GM19455 (cell line): ENCODE results near the gene KEAP1.
A peak's percentile ranks its signal among the peaks of the same experiment; 100 is the strongest.
"Not testable (repeated sequence)": the region's sequence is repeated elsewhere in the genome, so short reads cannot be mapped to it uniquely, and the experiment has no call there.

Source experiments
- ATAC-seq: cut with Tn5 transposase; IDR thresholded peaks from one replicate; pipeline ENCODE4 v1.9.1; 2021; ENCODE audit not compliant: unreplicated experiment

Gene KEAP1

GRCh38 chr19:10503002-10503789 is at the start of gene KEAP1:
Gene KEAP1 (minus strand): TSS chr19:10503356. CDS start chr19:10500033, 3,323 bp downstream.
- ATAC-seq, result peak; percentile 25

GRCh38 chr19:10552510-10553053 is 49.4 kb upstream of the KEAP1 start:
- ATAC-seq, result no peak

- ATAC-seq, result no peak
Observed at GRCh38 chr19:10551698-10552301, 48.6 kb upstream of the KEAP1 start.

- not testable (repeated sequence) for ATAC-seq
Observed at GRCh38 chr19:10551006-10551405, 47.9 kb upstream of the KEAP1 start.

- ATAC-seq, result no peak
Observed at GRCh38 chr19:10550336-10550735, 47.2 kb upstream of the KEAP1 start.

- ATAC-seq, result no peak
Observed at GRCh38 chr19:10549733-10550132, 46.6 kb upstream of the KEAP1 start.

GRCh38 chr19:10548746-10549276 is 45.7 kb upstream of the KEAP1 start:
- ATAC-seq, result no peak

GRCh38 chr19:10546817-10547216 is 43.7 kb upstream of the KEAP1 start:
- no peak for ATAC-seq

GRCh38 chr19:10544753-10545251 is 41.6 kb upstream of the KEAP1 start:
- no peak for ATAC-seq

- no peak for ATAC-seq
Observed at GRCh38 chr19:10544242-10544752, 41.1 kb upstream of the KEAP1 start.

- ATAC-seq, result no peak
Observed at GRCh38 chr19:10543420-10544241, 40.5 kb upstream of the KEAP1 start, which contains the start of gene ATG4D. Gene ATG4D (plus strand): TSS chr19:10543904. CDS start chr19:10544091, 187 bp downstream.

GRCh38 chr19:10543059-10543419 is 39.9 kb upstream of the KEAP1 start:
- ATAC-seq, result no peak

GRCh38 chr19:10539016-10539415 is 35.9 kb upstream of the KEAP1 start:
- ATAC-seq, result not testable (repeated sequence)

GRCh38 chr19:10538204-10538983 is 35.2 kb upstream of the KEAP1 start:
- ATAC-seq, result no peak

GRCh38 chr19:10537668-10538067 is 34.5 kb upstream of the KEAP1 start:
- ATAC-seq, result no peak

- no peak for ATAC-seq
Observed at GRCh38 chr19:10535613-10536012, 32.5 kb upstream of the KEAP1 start.

GRCh38 chr19:10533646-10534386 is 30.7 kb upstream of the KEAP1 start:
- no peak for ATAC-seq

- no peak for ATAC-seq
Observed at GRCh38 chr19:10532457-10532856, 29.3 kb upstream of the KEAP1 start.

GRCh38 chr19:10526887-10527286 is 23.7 kb upstream of the KEAP1 start:
- not testable (repeated sequence) for ATAC-seq
